ENCODE measurements around the gene ZNF679.
"Not testable (repeated sequence)": the region's sequence is repeated elsewhere in the genome, so short reads cannot be mapped to it uniquely, and the experiment has no call there.

- not testable (repeated sequence) for TF ChIP-seq CTCF (IDR thresholded peaks at IDR 0.05; ENCODE audit: low read depth, low read length, poor library complexity, severe bottlenecking); EZH2phosphoT487 (IDR thresholded peaks at IDR 0.05; ENCODE audit: borderline replicate concordance, low read length)
These were observed at the start of gene ZNF679 for GRCh38 chr7:64228174-64228573.
